HCT116 (cell line): Measurements from ENCODE around the gene CAMP. TPM values are rescaled to one million over a fixed set of nuclear protein-coding genes. Genes with fewer than 3 reads are reported as not detected.

ENCODE experiments used
- ATAC-seq: fragments of 200-7000 bp; cut with Tn5 transposase; 2 replicates; pipeline ENCODE4 v1.9.1; 2020; ENCODE audit warnings: mild to moderate bottlenecking, moderate library complexity
- BruUV-seq: library from RNA; stranded (reverse); fragments of 400-500 nt; replicated peaks from 2 replicates; lab custom pipeline; 2021; lab: Mats Ljungman, UMichigan
- CTCF ChIA-PET: fragments of 300-600 bp; sonication (Branson Sonifier 250); formaldehyde crosslinking; loops from one replicate; lab custom pipeline; 2021; ENCODE audit warnings: antibody characterized with exemption; lab: Charles Lee
- POLR2A ChIA-PET: fragments of 300-600, 350-600 bp; sonication (Branson Sonifier 250); formaldehyde crosslinking; loops from one replicate; lab custom pipeline; 2021; ENCODE audit warnings: antibody characterized with exemption; lab: Charles Lee
- RAD21 ChIA-PET, 2 experiments: fragments of 300-600 bp; sonication (Branson Sonifier 250); formaldehyde crosslinking; loops; one replicate each; lab custom pipeline; 2023; ENCODE audit warnings: low total read pairs in 2 of 2; ENCODE audit not compliant: uncharacterized antibody in 2 of 2, unreplicated experiment in 2 of 2, low non-redundant PET in 1 of 2; lab: Charles Lee
- DNase-seq: peaks from one replicate; pipeline ENCODE4 v3.0.0-alpha.2; 2010; ENCODE audit warnings: low read depth, low spot score
- H2AFZ ChIP-seq: fragments of 200-600 bp; shearing (Covaris generic), sonication (generic); 2 replicates; pipeline ENCODE4 v1.6.1; 2017; ENCODE audit warnings: low read depth, mixed run types, mixed read lengths, antibody characterized with exemption, low read length; ENCODE audit not compliant: poor library complexity, severe bottlenecking
- H3K27ac ChIP-seq: 2 replicates; pipeline ENCODE4 v1.5.1; 2012; ENCODE audit warnings: low read depth, low read length
- H3K27me3 ChIP-seq: fragments of 200-600 bp; sonication (generic); 2 replicates; pipeline ENCODE4 v1.6.1; 2016; ENCODE audit warnings: mixed run types, low read length, mixed read lengths; ENCODE audit not compliant: insufficient read depth
- H3K36me3 ChIP-seq, 2 experiments: fragments of 200-500 bp in 1 of 2; fragments of 200-600 bp in 1 of 2; sonication (Bioruptor generic) in 1 of 2; sonication (generic) in 1 of 2; 2 replicates each; pipeline versions ENCODE4 v1.5.1 to v1.6.1; 2014 to 2016; ENCODE audit warnings: low read length in 2 of 2, inconsistent platforms in 1 of 2, mixed read lengths in 1 of 2, mixed run types in 1 of 2; ENCODE audit not compliant: insufficient read depth in 2 of 2, control insufficient read depth in 1 of 2
- H3K4me1 ChIP-seq, 2 experiments: fragments of 200-600 bp in 1 of 2; sonication (generic) in 1 of 2; 2 replicates each; pipeline versions ENCODE4 v1.5.1 to v1.6.1; 2012 to 2017; ENCODE audit warnings: low read length in 2 of 2, inconsistent platforms in 1 of 2, mild to moderate bottlenecking in 1 of 2, mixed read lengths in 1 of 2, mixed run types in 1 of 2, moderate library complexity in 1 of 2; ENCODE audit not compliant: insufficient read depth in 2 of 2, control insufficient read depth in 1 of 2
- H3K4me2 ChIP-seq: fragments of 200-600 bp; sonication (generic); 2 replicates; pipeline ENCODE4 v1.6.1; 2017; ENCODE audit warnings: mixed run types, low read length, mixed read lengths
- H3K4me3 ChIP-seq, 2 experiments: fragments of 200-600 bp in 1 of 2; sonication (generic) in 1 of 2; replicated peaks in 1 of 2; 2 replicates each; pipeline ENCODE4 v1.5.1; 2011 to 2016; ENCODE audit warnings: low read length in 2 of 2, control low read depth in 1 of 2, low read depth in 1 of 2, mild to moderate bottlenecking in 1 of 2, mixed read lengths in 1 of 2, mixed run types in 1 of 2
- H3K79me2 ChIP-seq: fragments of 200-600 bp; sonication (generic); 2 replicates; pipeline ENCODE4 v1.6.1; 2017; ENCODE audit warnings: mild to moderate bottlenecking, mixed run types, low read length, moderate library complexity, mixed read lengths; ENCODE audit not compliant: insufficient read depth
- H3K9ac ChIP-seq: fragments of 200-600 bp; sonication (generic); 2 replicates; pipeline ENCODE4 v1.6.1; 2016; ENCODE audit warnings: low read length, mixed read lengths
- H3K9me2 ChIP-seq: fragments of 200-600 bp; sonication (generic), shearing (Covaris generic); 2 replicates; pipeline ENCODE4 v1.6.1; 2017; ENCODE audit warnings: mixed run types, mild to moderate bottlenecking, moderate library complexity; ENCODE audit not compliant: insufficient read depth
- H3K9me3 ChIP-seq, 2 experiments: fragments of 200-500 bp in 1 of 2; fragments of 200-600 bp in 1 of 2; sonication (Bioruptor generic) in 1 of 2; sonication (generic) in 1 of 2; 2 replicates each; pipeline ENCODE4 v1.6.1; 2014 to 2017; ENCODE audit warnings: low read length in 2 of 2, mixed read lengths in 2 of 2, inconsistent platforms in 1 of 2, low read depth in 1 of 2, mild to moderate bottlenecking in 1 of 2, mixed run types in 1 of 2, moderate library complexity in 1 of 2; ENCODE audit not compliant: control insufficient read depth in 1 of 2, insufficient read depth in 1 of 2
- H4K20me1 ChIP-seq: fragments of 200-600 bp; sonication (generic), shearing (Covaris generic); 2 replicates; pipeline ENCODE4 v1.6.1; 2017; ENCODE audit warnings: mixed run types, mild to moderate bottlenecking, moderate library complexity; ENCODE audit not compliant: insufficient read depth
- CEBPB ChIP-seq: IDR thresholded peaks from 2 replicates; pipeline ENCODE4 v1.6.1; 2012; ENCODE audit warnings: low read depth
- EZH2 ChIP-seq: fragments of 200-600 bp; sonication (generic); IDR thresholded peaks from 2 replicates; pipeline ENCODE4 v1.6.1; 2017; ENCODE audit warnings: antibody characterized with exemption, mixed run types
- EZH2phosphoT487 ChIP-seq: fragments of 200-600 bp; IDR thresholded peaks from 2 replicates; pipeline ENCODE4 v1.6.1; 2018; ENCODE audit warnings: antibody characterized with exemption, borderline replicate concordance
- MAX ChIP-seq: IDR thresholded peaks from 2 replicates; pipeline ENCODE4 v1.6.1; 2012
- POLR2AphosphoS5 ChIP-seq: IDR thresholded peaks from 2 replicates; pipeline ENCODE4 v1.6.1; 2011; ENCODE audit warnings: mild to moderate bottlenecking, low read depth, low read length, moderate library complexity
- SIN3A ChIP-seq: IDR thresholded peaks from 2 replicates; pipeline ENCODE4 v1.6.1; 2012; ENCODE audit warnings: low read depth
- SRF ChIP-seq: IDR thresholded peaks from 2 replicates; pipeline ENCODE4 v1.6.1; 2012; ENCODE audit warnings: low read depth
- ZFX ChIP-seq: fragments of 450-650 bp; IDR thresholded peaks from 2 replicates; pipeline ENCODE4 v1.6.1; 2017
- ZNF274 ChIP-seq: fragments of 200-500 bp; sonication (Bioruptor generic); IDR thresholded peaks from 2 replicates; pipeline ENCODE4 v1.6.1; 2014; ENCODE audit warnings: mild to moderate bottlenecking, low read depth, low read length, inconsistent platforms
- intact Hi-C: fragments of 100-400 bp; cut with micrococcal nuclease; formaldehyde crosslinking; loops from 2 replicates; pipeline ENCODE4 v1.10.0; 2022
- total RNA-seq: library from RNA; stranded (reverse); gene quantifications from one replicate; pipeline ENCODE4 v1.2.1, GENCODE V29; 2021; ENCODE audit not compliant: unreplicated experiment
- TF ChIP-seq, protein P1 (sequence below): IDR thresholded peaks from 2 replicates; pipeline ENCODE4 v1.6.1; 2011; ENCODE audit warnings: mild to moderate bottlenecking, low read length, moderate library complexity; ENCODE audit not compliant: insufficient replicate concordance; ENCODE audit errors: extremely low read depth

Gene CAMP
- total RNA-seq, 1 experiment from 2014 or later: not detected

DNA sequence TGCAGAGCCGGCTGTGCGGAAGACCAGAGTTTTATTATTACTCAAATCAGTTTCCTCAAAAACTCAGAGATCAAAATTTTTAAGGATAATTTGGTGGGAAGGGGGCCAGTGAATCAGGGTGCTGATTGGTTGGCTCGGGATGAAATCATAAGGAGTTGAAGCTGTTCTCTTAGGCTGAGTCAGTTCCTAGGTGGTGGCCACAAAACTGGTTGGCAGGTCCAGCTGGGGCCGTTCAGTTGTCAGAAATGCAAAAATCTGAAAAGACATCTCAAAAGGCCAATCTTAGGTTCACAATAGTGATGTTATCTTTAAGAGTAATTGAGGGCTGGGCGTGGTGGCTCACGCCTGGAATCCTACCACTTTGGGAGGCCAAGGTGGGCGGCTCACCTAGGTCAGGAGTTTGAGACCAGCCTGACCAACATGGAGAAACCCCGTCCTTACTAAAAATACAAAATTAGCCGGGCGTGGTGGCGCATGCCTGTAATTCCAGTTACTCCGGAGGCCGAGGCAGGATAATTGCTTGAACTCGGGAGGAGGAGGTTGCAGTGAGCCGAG, 15.3 kb downstream of the CAMP start:
- TF ChIP-seq EZH2 (no peak), SIN3A (no peak), ZNF274 (no peak), CEBPB (no peak), MAX (no peak), EZH2phosphoT487 (no peak), ZFX (no peak), SRF (no peak), POLR2AphosphoS5 (no peak)
- TF ChIP-seq, protein P1, sequence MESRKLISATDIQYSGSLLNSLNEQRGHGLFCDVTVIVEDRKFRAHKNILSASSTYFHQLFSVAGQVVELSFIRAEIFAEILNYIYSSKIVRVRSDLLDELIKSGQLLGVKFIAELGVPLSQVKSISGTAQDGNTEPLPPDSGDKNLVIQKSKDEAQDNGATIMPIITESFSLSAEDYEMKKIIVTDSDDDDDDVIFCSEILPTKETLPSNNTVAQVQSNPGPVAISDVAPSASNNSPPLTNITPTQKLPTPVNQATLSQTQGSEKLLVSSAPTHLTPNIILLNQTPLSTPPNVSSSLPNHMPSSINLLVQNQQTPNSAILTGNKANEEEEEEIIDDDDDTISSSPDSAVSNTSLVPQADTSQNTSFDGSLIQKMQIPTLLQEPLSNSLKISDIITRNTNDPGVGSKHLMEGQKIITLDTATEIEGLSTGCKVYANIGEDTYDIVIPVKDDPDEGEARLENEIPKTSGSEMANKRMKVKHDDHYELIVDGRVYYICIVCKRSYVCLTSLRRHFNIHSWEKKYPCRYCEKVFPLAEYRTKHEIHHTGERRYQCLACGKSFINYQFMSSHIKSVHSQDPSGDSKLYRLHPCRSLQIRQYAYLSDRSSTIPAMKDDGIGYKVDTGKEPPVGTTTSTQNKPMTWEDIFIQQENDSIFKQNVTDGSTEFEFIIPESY: no peak
- H2AFZ ChIP-seq: no peak overlapping the region
- no peaks in the 10 kb centered on the region for H3K9me3 ChIP-seq
- H3K4me3 ChIP-seq: no peak overlapping the region
- intact Hi-C loops: no loop called here
- DNase-seq (no peak), ATAC-seq (no peak)
- no peaks in the 10 kb centered on the region for H3K27me3 ChIP-seq
- H3K9ac ChIP-seq: no peak overlapping the region
- no TSS peak for BruUV-seq
- CTCF ChIA-PET: no interaction called here
- H3K27ac ChIP-seq: no peak overlapping the region
- no peaks in the 10 kb centered on the region for H3K9me2 ChIP-seq
- peaks cover 22% of the 10 kb centered on the region for H3K79me2 ChIP-seq
- no peaks in the 10 kb centered on the region for H4K20me1 ChIP-seq
- POLR2A ChIA-PET: interaction anchor here (0.7 kb wide), 1 partner anchor 753 kb away, joined by 4 read pairs; no protein-coding TSS in a partner anchor
- H3K36me3 ChIP-seq: no peaks in the 10 kb centered on the region
- H3K4me1 ChIP-seq: peaks cover 11 to 23% of the 10 kb centered on the region in 2 experiments
- RAD21 ChIA-PET: no interaction called here
- no peak overlapping the region for H3K4me2 ChIP-seq
